Jurkat, Clone E6-1 (cell line): ENCODE measurements around the gene MTFP1.
"Not testable (repeated sequence)": the region's sequence is repeated elsewhere in the genome, so short reads cannot be mapped to it uniquely, and the experiment has no call there.

Experiments
- DNase-seq: peaks from one replicate; pipeline ENCODE4 v3.0.0-alpha.2; 2011; ENCODE audit warnings: low read depth, low spot score
- H3K4me3 ChIP-seq: 2 replicates; pipeline ENCODE4 v1.5.1; 2011; ENCODE audit warnings: mild to moderate bottlenecking, low read length, control low read depth, moderate library complexity

Gene MTFP1

GRCh38 chr22:30400159-30400558 lies 25.4 kb upstream of the MTFP1 start:
- no peak for DNase-seq
- no peak overlapping the region for H3K4me3 ChIP-seq

GRCh38 chr22:30401024-30401423 lies 24.5 kb upstream of the MTFP1 start:
- not testable (repeated sequence) for DNase-seq, H3K4me3 ChIP-seq

- H3K4me3 ChIP-seq: no peak overlapping the region
- no peak for DNase-seq
These were observed 23.4 kb upstream of the MTFP1 start for GRCh38 chr22:30402028-30402765.

- not testable (repeated sequence) for DNase-seq, H3K4me3 ChIP-seq
These were observed 22.8 kb upstream of the MTFP1 start for GRCh38 chr22:30402766-30403104.

DNA sequence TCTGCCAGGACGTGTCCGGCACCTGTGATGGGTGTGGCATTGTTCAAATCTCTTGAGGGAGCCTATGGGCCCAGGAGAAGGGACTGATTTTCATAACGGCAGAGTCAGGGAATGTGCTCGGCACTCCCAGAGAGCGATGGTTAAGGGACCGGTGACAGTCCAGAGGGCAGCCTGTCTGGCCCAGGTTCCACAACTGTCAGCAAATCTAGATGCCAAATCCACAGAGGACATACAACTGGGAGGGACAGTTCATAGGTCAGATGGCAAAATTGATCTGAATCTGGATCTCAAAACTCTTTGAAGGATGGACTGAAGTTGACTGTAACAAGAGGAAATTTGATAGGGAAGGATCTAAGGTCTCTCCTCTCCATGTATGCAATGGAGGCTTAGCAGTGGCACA lies 21.3 kb upstream of the MTFP1 start:
- H3K4me3 ChIP-seq: no peak overlapping the region
- no peak for DNase-seq

DNA sequence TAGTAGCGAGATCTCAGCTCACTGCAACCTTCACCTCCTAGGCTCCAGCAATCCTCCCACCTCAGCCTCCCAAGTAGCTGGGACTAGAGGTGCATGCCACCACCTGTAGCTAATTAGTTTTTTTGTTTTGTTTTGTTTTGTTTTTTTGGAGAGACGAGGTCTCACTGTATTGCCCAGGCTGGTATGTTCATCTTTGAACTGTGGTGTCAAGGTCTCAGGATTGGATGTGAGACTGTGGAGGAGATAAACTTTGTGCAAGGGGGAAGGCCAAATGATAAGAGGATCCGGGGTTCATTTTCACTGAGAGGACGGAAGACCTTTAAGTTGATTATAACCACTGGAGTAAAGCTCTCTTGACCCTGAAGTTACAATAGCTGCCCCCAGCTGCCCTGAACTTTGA lies 19.8 kb upstream of the MTFP1 start:
- DNase-seq: no peak

GRCh38 chr22:30406400-30406799 lies 19.2 kb upstream of the MTFP1 start:
- no peak for DNase-seq
- H3K4me3 ChIP-seq: no peak overlapping the region

More for the DNA sequence above, 19.8 kb upstream of the MTFP1 start:
- no peak overlapping the region for H3K4me3 ChIP-seq

GRCh38 chr22:30408388-30409102 lies 17.0 kb upstream of the MTFP1 start:
- no peak for DNase-seq
- no peak overlapping the region for H3K4me3 ChIP-seq

DNA sequence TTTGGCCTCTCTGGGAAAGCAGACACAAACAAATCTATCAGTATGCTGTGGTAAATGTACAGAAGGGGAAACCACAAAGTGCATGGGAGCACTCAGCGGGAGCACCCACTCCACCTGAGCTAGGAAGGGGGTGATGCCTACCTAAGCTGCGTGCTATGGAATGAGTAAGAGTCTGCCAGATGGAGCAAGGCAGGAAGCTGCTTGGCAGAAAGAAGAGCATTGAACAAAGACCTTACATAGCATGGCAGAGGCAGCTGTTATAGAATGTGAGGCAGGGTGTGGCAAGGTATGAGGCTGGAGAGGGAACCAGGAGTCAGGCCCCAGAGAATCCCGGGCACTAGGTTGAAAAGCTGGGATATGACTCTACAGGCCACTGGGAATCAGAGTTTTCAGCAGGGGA lies 13.8 kb upstream of the MTFP1 start:
- H3K4me3 ChIP-seq: no peak overlapping the region
- DNase-seq: no peak

DNA sequence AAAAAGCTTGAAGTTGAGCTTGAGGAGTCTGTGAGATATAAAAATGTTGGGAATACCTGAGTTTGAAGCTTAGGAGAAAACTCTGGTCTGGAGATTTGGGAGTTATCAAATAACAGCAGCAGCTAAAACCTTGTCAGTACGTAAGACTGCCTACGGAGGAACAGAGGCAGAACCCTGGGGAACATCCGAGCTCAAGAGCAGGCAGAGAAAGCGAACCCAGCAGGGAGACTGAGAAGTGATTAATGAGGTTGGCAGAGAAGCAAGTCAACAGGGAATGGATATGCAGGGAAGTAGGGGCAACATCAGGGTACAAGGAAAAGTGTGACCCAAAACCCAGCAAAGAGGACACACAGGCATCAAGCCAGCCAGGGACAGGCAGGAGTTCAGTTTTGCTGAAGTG lies 12.6 kb upstream of the MTFP1 start:
- no peak for DNase-seq
- H3K4me3 ChIP-seq: no peak overlapping the region

DNA sequence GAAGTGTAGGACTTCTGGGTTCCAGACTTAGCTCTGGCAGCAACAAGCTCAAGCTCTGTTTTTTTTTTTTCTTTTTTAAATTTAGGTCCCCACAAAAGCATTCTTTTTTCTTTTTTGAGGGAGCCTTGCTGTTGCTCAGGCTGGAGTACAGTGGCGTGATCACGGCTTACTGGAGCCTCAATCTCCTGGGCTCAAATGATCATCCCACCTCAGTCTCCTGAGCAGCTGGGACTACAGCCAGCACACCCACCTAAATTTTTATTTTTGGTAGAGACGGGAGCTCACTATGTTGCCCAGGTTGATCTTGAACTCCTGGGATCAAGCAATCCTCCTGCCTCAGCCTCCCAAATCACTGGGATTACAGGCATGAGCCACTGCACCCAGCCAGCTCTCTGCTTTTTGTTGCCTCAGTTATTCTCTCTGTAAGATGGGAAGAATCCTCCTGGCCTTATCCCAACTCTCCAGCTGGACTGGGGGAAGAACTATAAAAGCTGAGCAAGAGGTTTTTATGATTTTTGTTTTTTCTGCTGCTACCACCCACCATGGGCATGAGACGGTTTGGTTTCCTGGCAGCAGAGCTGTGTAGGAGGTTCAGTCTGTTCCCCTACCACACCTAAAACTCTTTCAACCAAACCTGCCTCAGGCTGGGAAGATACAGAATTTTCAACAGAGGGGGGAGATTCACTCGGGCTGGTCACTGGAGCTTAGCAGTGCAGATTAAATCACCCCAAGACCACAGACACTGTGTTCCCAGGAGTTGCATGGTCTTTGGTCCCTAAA lies 11.6 kb upstream of the MTFP1 start:
- no peak overlapping the region for H3K4me3 ChIP-seq
- no peak for DNase-seq

DNA sequence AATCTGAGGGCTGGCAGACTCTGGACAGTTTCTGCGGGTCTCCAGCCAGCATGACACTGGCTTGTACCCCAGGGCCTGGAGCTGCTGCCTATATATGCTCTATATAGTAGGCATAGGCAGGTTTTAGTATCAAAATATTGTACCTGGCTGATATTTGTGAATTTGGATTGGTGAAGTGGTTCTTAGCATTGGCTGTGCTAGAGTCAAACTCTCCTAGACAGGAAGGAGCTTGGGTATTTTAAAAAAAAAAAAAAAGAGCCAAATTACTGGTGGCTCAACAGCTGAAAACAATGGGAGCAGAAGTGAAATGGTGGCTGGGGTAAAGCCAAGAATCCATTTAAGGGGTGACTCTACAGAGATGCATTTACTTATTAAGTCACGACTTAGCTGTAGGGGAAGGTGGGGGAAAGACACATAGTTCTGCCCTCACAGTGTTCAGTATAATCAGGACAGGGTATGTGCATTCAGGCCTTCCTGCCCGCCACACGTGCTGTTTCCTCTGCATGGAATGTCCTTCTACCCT lies 11.0 kb upstream of the MTFP1 start:
- DNase-seq: no peak
- no peak overlapping the region for H3K4me3 ChIP-seq

- DNase-seq: no peak
- no peak overlapping the region for H3K4me3 ChIP-seq
These were observed 9.2 kb upstream of the MTFP1 start for GRCh38 chr22:30416403-30416802.

DNA sequence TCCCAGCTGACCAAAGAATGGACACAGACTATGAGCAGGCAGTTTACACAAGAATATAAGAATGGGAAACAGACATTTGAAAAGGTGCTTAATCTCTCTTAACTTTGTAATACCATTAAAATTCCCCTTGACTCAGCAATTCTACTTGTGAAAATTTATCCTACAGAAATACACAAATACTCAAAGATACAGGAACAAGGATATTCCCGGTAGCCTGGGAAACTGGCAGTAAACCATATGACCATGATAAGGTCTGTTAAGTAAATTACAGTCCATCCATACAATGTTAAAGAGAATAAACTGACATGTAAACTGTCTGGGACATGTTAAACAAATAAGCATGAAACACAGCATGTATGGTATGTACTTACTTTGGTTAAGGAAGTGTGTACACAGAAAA lies 8.7 kb upstream of the MTFP1 start:
- DNase-seq: no peak
- no peak overlapping the region for H3K4me3 ChIP-seq

DNA sequence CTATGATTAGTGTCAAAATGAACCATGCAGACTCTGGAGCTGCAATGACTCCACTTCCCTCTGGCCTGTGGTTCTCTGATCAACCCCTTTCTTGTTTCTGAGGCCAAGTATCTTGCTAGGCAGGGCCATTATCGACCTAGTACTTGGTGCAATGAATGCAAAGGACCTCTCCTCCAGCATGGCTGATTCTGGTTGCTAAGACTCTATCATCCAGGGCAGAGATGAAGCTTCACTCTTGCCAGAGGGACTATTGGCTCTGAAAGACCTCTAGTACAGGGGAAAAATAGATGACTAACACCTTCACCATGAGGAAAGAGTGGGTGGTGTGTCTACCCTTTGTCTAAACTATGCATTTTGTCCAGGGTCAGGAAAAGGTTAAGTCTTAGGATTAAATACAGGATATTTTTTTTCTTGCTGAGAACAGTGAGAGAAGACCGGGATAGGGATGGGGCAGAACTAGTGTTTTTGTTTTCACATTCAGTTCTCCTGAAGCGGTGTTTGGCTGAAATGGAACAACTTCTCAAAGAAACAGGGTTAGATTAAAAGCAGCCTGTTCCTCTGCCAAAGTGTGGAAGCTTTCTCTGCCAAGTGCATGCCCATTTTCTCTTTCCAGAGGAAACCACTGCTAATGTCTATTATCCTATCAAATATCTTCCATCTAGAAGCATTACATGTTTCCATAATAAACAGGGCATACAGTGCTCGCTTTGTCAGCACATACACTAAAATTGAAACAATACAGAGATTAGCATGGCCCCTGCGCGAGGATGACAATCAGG lies 5.0 kb upstream of the MTFP1 start:
- H3K4me3 ChIP-seq: no peak overlapping the region
- no peak for DNase-seq

DNA sequence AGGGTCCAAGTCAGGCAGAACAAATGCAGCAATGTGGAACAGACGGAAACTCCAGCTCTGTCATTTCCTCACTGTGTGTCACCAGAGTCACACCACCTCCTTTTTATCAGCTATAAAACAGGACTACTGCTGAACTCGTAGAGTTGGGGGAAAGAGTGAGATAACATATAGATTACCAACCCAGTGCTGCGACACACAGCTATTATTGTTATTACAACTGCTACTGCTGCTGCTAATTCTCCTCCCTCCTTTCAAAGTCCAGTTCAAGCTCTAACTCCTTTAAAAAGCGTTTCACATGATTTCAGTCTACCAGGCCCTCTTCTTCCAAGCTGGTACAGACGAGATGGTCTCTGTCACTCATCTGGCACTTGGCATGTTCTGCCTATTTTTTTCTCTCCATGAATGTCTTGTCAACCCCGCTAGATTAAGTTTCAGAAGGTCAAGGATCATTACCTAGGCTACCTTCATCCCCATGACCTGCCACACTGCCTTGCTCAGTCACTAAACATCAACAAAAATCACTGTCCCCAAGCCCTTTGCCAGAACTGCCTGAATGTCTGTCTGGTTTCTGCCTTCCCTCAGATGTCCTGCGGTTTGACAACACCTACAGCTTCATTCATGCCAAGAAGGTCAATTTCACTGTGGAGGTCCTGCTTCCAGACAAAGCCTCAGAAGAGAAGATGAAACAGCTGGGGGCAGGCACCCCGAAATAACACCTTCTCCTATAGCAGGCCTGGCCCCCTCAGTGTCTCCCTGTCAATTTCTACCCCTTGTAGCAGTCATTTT lies 3.7 kb upstream of the MTFP1 start:
- no peak overlapping the region for H3K4me3 ChIP-seq
- DNase-seq: no peak

- H3K4me3 ChIP-seq: peak overlapping the region; percentile 91
- no peak for DNase-seq
These were observed 2.9 kb upstream of the MTFP1 start for GRCh38 chr22:30422481-30423300.
